GM21360 (cell line): Measurements from ENCODE around the gene NAP1L4.

Experiments used
- ATAC-seq: cut with Tn5 transposase; IDR thresholded peaks from one replicate; pipeline ENCODE4 v1.9.1; 2021; ENCODE audit warnings: mild to moderate bottlenecking, moderate library complexity; ENCODE audit not compliant: unreplicated experiment

Gene NAP1L4

DNA sequence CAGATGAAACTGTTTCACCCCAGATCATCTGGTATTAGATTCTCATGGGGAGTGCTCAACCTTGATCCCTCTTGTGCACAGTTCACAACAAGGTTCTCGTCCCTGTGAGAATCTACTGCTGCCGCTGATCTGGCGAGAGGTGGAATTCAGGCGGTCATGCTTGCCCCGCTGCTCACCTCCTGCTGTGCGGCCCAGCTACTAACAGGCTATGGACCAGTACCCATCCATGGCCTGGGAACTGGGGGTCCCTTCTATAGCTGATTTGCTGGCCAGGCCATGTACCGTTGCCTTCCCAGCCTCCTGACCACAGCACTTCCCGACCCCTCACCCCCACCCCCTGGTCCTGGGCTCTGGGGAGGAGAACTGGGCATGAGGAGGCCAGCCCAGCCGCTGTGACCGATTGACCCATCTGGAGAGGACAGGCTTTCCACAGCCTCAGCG lies 65.5 kb downstream of the NAP1L4 start:
- no peak for ATAC-seq

DNA sequence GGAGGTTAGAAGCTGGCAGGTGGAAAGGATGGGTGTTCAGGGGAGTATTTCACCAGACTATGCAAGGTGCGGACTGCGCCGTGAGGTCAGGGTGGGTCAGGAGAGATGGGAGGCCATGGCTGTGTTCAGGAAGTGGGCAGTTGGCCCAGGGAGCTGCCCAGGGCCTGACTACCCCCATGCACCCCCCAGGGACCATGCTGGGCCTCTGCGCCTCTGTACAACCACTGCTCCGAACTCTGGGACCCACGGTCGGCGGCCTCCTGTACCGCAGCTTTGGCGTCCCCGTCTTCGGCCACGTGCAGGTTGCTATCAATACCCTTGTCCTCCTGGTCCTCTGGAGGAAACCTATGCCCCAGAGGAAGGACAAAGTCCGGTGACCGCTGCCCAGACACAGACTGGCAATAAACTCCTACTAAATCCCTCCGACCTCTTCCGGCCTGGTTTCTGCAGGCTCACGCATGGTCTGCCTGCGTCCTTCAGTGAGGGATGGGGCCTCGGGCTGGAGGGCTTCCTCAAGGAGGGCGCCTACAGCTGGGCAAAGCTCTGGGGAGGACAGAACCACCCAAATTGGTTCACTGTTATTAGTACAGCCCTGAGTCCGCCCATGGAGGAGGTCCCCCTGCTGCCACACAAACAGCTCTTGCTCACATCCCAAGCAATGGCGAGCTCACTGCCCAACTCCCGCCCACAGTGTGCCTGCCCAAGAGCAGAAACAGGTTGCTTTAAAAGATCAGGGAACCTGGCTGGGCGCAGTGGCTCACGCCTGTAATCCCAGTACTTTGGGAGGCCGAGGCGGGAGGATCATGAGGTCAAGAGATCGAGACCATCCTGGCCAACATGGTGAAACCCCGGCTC lies 67.1 kb downstream of the NAP1L4 start:
- no peak for ATAC-seq

DNA sequence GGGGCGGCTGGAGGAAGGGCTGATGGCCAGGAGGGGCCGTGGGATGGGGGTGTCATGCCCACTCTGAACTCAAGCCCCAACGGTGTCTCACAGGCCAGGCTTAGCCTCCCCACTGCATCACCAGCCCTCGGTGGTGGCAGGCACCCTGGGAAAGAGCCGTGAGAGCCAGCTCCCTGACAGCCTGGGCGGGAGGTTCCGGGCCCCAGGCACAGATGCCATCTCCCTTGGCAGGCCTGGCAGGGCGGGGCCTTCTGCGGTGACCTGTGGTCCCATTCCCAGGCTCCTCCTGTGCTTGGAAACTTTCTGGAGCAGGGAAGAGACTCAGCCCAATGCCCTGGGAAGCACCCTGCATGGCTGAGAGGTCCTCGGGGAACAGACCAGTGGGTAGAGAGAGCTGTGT lies 67.7 kb downstream of the NAP1L4 start:
- ATAC-seq = no peak

DNA sequence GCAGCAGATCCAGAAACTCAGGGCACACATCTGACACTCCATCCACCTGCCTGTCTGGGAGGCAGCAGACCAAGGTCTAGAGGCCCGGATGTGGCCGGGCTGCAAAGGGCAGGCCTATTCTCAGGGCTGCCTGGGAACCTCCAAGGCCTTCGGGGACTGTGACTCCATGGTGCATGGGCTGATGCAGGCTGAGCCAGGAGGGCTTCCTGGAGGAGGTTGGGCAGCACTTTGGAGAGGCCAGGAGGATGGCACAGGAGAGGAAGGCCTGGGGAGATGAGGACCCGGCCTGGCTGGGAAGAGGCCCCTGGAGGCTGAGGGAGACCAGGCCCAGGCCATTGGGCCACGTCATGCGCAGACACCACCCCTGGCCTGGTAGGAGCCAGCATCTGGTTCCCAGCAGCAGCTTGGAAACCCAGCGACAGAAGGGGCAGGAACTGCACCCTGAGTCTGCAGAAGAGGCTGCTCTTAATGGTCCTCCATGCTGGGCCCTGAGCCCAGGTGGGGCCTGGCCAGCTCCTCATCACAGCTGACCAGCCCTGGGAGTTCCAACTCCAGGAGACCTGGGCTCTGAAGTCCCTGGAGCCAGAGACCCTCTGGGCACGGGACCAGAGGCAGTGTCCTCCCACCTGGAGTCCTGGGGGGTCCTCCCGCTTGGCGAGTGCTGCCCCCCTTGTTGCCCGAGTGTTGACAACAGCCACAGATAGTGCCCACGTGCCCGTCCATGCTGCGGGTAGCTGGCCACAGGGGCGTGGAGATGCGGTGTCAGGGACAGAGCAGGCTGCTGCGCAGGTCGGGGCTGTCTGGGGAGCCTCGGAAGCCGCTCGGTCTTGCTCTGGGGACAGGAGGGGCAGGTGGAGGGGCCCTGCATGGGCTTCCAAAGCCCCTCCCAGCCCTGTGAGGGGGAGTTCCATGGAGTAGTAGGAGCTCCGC lies 68.4 kb downstream of the NAP1L4 start:
- ATAC-seq = no peak

DNA sequence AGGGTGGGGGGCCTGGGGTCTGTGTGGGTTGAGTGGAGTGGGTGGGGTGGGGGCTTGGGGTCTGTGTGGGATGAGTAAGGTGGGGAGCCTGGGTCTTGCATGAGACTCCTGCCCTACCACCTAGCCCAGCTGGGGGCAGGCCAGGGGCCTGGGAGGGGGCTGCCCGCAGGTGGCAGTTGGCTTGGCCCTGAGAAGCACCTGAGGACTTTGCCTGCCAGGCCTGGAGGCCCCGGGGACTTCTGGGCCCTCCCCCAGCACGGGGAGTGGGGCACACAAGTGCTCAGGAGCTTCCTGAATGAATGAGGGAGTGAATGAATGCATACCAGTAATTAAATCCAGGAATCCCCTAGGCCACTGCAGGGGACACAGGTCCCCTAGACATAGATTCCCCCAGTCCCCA lies 69.5 kb downstream of the NAP1L4 start:
- no peak for ATAC-seq

DNA sequence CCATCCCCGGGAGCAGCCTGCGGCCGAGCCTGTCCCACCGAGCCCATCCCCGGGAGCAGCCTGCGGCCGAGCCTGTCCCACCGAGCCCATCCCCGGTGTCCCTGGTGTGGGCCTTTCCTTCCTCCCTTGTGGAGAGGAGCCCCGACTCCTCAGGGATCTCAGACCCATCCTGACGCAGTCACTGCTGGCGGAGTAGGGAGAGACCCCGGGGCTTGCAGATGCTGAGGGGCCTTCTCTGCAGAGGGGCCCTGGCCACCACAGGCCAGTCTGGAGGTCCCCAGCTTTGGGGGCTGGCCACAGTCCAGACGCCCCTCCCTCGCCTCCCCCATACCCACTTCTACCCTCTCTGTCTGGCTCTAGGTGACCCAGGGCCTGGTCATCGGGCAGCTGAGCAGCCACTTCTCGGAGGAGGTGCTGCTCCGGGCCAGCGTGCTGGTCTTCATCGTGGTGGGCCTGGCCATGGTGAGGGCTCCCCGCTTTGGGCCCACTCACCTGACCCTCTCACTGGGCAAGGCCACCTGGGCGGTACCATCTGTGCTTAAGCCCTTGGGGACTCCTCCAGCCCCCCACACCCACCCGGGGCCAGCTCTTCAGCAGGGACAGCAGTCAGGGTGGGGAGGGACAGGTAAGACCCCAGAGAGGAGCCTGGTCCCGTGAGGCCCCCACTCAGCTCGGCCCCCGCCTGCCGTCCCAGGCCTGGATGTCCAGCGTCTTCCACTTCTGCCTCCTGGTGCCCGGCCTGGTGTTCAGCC lies 70.2 kb downstream of the NAP1L4 start:
- no peak for ATAC-seq

DNA sequence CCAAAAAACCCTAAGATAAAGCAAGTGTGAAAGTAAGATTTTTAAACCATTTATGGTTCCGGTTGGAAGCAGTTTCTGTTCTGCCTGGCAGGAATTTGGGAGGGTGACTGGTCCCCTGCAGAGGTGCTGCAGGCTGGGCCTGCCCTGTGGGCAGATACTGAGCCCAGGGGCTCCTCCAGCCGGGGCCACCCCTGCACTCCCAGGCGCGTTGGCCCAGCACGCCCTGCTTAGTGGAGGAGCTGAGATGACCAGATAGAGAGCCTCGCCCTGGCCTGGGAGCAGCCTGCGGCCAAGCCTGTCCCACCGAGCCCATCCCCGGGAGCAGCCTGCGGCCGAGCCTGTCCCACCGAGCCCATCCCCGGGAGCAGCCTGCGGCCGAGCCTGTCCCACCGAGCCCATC lies 70.9 kb downstream of the NAP1L4 start:
- no peak for ATAC-seq

DNA sequence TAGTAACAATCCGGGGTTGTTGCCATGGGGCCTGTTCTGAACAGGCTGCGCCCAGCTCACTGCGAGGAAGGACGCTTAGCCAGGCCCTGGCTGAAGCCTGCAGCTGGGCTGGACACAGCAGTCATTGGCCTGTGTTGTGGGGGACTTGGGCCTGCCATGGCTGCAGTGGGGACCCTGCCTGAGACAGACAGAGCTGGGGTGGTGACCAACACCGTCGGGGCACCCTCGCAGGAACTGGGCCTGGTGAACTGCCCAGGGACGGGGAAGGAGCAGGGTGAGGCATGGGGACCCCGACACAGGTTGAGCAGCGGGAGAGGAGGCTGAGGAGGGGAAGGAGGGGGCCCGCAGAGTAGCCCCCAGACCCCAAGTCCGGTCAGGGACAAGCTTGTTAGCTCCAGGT lies 71.8 kb downstream of the NAP1L4 start:
- ATAC-seq = no peak

DNA sequence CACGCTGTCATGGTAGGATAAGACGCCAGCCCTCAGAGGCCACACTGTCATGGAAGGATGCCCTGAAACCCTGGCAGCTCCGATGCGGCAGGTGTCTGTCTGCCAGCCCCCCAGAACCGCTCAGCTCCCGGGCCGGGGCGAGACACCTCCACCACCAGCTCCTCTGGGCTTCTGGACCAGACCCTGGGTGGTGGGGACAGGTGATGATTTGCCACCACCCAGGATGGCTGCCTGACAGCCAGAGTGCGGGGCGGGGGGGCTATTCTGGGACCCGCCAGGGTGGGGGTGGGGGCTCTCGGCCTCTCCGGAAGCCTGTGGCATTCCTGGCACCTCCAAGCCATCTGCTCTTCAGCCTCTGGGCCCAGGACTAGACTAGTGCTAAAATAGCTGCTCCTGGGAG lies 72.3 kb downstream of the NAP1L4 start:
- no peak for ATAC-seq

DNA sequence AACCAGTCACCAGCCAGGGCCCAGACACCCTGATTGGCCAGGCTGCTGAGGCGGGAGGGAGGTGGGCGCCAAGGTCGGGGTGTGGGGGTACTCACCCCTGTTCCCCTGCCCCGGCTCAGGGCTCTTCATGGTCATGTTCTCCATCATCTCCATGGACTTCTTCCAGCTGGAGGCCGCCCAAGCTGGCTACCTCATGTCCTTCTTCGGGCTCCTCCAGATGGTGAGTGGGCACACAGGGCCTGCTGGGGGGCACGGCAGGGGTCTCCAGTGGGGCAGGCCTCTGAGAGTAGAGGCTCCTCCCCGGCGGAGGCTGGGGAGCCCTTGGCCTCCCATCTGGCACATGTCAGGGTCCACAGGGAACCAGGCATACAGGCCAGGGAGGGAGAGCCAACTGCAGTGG lies 72.9 kb downstream of the NAP1L4 start:
- ATAC-seq = no peak

DNA sequence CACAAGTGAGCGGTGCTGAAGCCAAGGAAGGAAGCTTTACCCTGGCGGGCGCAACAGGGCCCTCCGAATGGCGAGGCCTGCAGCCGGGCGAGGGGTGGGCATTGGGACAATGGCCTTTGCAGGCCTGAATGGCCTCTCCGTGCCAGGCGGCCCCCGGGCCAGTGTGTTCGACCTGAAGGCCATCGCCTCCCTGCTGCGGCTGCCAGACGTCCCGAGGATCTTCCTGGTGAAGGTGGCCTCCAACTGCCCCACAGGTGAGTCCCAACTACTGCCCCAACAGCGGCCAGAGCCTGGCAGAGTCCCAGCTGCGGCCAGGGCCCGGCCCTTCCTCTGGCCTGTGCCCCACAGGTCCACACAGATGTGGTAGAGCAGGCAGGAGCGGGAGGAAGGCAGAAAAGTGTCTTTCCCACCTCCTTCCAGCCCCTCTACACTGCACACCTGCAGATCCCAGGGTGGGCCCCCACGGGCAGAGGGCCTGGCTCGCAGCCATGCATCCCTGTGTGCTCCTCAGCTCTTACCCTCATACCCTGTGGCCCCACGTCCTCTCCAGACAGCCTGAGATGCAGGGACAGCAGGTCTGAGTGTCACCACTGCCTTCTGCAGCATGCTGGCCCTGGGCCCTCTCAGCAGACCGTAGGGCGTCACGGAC lies 74.2 kb downstream of the NAP1L4 start:
- ATAC-seq = no peak

DNA sequence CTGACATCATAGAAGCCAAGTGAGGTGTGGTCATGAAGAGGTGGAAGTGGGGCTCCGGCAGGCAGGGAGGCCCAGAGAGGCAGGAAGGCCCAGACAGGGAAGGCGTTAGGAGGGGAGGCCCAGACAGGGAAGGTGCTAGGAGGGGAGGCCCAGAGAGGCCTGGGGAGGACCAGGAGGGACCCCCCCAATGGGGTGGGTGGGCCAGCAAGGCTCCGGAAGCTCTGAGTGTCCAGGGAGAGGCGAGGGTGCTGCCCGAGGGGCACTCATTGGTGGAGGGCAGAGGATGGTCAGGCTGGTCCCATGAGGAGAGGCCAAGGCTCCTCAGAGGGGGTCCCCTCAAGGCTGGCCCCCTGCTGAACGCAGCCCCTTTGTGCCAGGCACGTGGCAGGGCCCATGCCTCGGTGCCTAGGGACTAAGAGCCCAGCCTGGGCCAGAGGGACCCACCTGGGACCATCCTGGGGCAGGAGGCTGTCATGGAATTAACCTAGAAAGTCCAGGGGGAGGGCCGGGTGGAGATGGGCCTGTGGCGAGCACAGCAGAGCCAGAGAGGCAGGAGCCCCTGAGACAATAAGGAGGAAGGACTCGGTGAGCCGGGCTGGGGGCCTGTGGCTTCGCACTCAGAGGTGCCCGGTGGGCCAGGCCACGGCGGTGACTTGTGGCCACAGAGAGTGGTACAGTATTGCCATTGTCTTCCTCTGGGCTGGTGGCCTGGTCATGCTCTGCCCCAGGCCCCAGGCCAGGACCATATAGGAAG lies 75.1 kb downstream of the NAP1L4 start:
- ATAC-seq = no peak

DNA sequence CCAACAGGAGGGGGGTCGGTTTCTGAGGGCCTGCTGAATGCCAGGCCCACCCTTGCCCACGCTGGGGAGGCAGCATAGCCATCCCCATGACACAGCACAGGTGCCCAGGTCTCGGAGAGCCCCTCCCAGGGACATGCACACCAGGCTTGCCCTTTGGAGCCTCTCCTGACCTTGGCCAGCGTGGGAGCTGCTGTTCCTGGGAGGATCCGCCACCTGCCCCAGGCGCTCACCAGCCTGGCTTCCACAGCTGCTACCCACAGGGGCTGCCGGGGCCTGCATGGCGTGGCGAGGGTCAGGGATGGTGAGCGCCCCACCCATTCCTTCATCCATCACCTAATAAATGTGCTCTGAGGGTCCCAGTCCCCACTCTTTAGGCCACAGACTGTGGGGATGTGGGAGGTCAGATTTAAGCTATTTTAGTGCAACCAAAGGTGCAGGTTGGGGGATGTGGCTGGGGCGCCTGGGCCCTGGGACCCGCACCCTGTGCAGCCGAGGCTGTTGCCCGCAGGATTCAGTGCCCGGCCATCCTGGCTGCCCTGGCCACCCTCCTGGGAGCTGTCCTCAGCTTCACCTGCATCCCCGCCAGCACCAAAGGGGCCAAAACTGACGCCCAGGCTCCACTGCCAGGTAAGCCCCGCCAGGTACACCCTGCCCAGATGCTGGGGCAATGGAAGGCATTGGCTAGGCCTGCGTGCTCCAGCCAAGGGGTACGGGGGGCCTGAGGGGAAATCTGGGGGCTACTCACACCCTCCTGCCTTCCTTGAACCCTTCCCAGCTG lies 75.8 kb downstream of the NAP1L4 start:
- ATAC-seq = no peak

DNA sequence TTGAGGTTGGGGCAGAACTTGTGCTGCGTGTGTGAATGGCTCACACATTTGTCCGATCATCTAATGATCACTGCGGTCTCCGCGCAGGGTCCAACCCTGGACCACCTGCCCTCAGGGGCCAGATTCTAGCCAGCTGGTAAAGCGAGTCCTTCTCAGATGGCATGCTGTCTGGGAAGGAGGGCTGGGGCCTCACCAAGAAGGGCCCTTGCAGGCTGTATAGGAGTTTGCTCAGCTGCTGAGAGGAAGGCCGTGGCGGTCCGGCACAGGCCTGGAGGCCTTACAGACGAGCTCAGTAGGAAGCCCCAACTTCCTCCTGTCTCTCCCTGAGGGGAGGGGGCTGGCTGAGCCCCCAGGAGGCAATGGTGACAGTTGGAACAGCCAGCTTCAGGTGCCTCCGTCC lies 76.7 kb downstream of the NAP1L4 start:
- ATAC-seq = no peak

DNA sequence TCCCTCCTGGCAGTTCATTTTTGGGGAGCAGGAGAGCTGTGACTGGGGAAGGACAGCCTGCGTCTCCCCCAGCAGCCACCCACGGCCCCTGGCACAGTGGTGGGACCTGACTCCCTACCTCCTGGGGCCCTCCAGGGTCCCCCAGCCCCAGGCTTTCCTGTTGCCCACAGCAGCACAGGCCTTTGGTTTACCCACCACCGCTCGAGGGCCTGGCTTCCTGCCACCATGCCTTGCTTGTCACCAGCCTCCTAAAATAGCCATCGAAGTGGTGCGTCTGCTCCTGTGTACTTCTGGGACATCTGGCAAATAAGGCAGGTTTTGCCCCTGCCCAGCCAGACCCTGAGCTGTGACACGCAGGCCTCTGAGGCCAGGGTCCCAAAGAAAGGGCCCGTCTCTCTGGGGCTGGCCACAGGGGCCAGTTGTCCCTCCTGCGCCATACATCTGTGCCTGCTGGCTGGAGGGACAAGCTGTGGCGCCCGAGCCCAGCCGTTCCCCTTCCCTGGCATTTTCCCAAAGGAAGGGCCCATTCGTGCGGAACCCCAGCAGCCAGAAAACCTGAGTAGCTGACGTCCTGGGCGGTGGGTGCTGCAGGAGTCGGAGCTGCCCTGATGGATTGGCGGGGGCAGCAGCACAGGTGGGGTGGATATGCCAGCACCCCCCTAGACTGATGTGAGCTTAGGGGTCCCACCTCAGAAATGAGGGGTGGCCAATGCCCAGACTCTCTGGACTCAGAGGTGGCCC lies 77.5 kb downstream of the NAP1L4 start:
- ATAC-seq = no peak

DNA sequence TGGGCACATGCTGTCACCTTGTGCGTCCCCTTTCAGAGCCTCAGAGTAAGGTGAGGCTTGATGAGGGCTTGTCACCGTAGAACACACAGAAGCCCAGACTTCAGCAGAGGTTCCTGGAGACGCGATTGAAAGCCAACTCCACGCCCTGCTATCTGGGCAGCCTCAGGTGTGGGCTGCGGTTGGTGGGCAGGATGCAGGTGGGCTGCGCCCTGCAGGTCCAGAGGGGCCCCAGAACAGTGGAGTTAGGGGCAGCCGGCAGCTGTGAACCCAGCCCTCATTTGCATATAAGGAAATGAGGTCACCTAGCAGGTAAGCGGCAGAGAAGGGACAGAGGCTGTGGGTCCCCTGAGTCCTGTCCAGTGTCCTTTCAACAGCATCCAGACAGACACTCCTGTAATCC lies 78.4 kb downstream of the NAP1L4 start:
- ATAC-seq = no peak

DNA sequence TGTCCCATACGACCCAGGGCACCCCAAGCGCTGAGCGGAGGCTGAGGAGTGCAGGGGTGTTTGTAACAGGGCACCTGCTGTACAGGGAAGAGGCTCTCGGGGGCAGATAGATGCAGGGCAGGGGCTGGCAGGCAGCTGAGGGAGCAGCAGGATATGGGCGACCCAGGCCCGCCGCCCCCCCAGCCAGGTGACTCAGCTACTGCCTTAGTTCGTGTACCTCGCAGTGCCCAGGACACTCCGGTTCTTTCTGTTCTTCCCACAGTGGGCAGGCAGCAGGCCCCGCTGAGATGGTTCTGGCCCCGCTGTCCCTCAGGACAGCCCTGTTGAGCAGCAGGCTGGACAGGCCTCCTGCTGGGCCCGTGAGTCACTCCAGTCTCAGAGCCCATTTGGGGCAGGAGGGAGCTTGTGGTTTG lies 79.1 kb downstream of the NAP1L4 start:
- no peak for ATAC-seq

DNA sequence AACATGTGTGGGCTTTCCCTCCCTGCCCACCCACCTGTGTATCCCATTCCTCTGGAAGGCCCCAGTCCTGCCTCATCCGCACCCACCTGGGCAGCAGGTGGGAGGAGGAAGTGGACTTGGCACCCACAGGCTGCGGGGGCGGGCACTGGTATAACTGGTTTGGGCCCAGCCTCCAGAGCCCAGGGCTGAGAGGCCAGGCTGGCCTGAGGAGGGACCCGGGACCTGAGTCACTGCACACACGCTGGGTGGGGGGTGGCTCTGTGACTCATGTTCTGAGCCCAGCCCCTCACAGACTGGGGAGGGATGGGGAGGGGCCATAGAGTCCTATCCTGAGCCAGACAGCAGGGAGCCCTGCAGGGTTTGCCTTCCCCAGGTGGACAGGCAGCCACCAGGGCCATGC lies 79.6 kb downstream of the NAP1L4 start:
- no peak for ATAC-seq
